Tibial nerve (tissue), 4 donors: ENCODE data around the gene LRRC27. TPM values are rescaled to one million over a fixed set of nuclear protein-coding genes. Genes with fewer than 3 reads are reported as not detected.

Experiments used
- DNase-seq, 2 donors: peaks; one replicate each; pipeline ENCODE4 v3.0.0-alpha.2; 2019; ENCODE audit warnings: low spot score in 2 of 2
- H3K27ac ChIP-seq, 4 donors: fragments of 200-600 bp; sonication (generic) in 3 of 4; one replicate each; pipeline ENCODE4 v1.5.1; 2017 to 2019; ENCODE audit warnings: mild to moderate bottlenecking in 1 of 4
- H3K27me3 ChIP-seq, 2 donors: fragments of 200-600 bp; sonication (generic) in 1 of 2; one replicate each; pipeline versions ENCODE4 v1.5.1 to v1.6.0; 2017 to 2019
- H3K36me3 ChIP-seq, 3 donors: fragments of 200-600 bp; sonication (generic); one replicate each; pipeline ENCODE4 v1.5.1; 2018 to 2019
- H3K4me1 ChIP-seq, 4 donors: fragments of 200-600 bp; sonication (generic) in 3 of 4; one replicate each; pipeline ENCODE4 v1.5.1; 2017 to 2019
- H3K4me3 ChIP-seq, 4 donors: fragments of 200-600 bp; sonication (generic) in 3 of 4; one replicate each; pipeline ENCODE4 v1.5.1; 2017 to 2019; ENCODE audit warnings: mild to moderate bottlenecking in 1 of 4, moderate library complexity in 1 of 4
- H3K9me3 ChIP-seq, 4 donors: fragments of 200-600 bp; sonication (generic) in 3 of 4; one replicate each; pipeline ENCODE4 v1.5.1; 2017 to 2019
- EP300 ChIP-seq, 2 donors: sonication (generic); formaldehyde crosslinking; IDR thresholded peaks; one replicate each; pipeline ENCODE4 v1.6.1; 2017; ENCODE audit warnings: antibody characterized with exemption in 2 of 2, mild to moderate bottlenecking in 1 of 2
- POLR2A ChIP-seq, 2 donors: fragments of 450-650 bp; IDR thresholded peaks; one replicate each; pipeline ENCODE4 v1.6.1; 2017; ENCODE audit warnings: antibody characterized with exemption in 2 of 2, mild to moderate bottlenecking in 2 of 2, moderate library complexity in 2 of 2
- WGBS, 2 donors: methylation state at CpG; one replicate each; pipeline ENCODE4 v1.1.5; 2018; 5-methylcytosine and 5-hydroxymethylcytosine counted together
- total RNA-seq, 4 donors: library from RNA; depleted of rRNA; stranded (reverse); fragments of >200 nt; gene quantifications; one replicate each; pipeline ENCODE4 v1.1.0, GENCODE V29; 2016
- TF ChIP-seq, protein P1 (sequence below), 5 experiments: fragments of 200-600 bp in 3 of 5; fragments of 450-650 bp in 2 of 5; sonication (generic) in 3 of 5; IDR thresholded peaks; one replicate each; pipeline ENCODE4 v1.5.1; 2016 to 2019; ENCODE audit warnings: antibody characterized with exemption in 5 of 5, mild to moderate bottlenecking in 3 of 5, moderate library complexity in 2 of 5

The LRRC27 gene
- total RNA-seq, 4 donors from 2014 or later: 10.1 to 21.6 (median 17.9) TPM

DNA sequence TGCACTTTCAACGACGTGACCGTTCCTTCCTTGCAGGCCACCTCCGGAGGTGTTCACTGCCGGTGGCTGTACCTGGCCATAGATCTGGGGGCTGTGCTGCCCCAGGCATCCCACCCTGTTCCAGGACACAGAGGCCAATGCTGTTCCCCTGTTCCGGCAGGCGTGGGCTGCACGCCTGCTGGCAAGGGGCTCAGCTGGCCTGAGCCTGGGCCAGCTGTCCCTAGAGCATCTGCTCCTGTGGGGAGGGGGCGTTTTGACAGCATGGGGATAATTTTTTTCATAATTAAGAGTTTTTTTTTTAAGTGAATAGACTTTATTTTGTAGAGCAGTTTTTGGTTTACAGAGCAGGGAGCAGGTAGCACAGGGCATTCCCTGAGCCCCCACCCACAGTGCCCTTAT, 93.8 kb downstream of the LRRC27 start:
- no peak for DNase-seq
- Histone ChIP-seq H3K4me1 (peaks cover 8 to 39% (median 28%) of the 10 kb centered on the region in 4 donors), H3K27me3 (no peaks in the 10 kb centered on the region), H3K4me3 (no peak overlapping the region), H3K36me3 (no peaks in the 10 kb centered on the region), H3K27ac (no peak overlapping the region), H3K9me3 (no peaks in the 10 kb centered on the region)
- TF ChIP-seq EP300 (IDR thresholded peaks at IDR 0.05) (no peak), POLR2A (IDR thresholded peaks at IDR 0.05) (no peak)
- TF ChIP-seq, protein P1, sequence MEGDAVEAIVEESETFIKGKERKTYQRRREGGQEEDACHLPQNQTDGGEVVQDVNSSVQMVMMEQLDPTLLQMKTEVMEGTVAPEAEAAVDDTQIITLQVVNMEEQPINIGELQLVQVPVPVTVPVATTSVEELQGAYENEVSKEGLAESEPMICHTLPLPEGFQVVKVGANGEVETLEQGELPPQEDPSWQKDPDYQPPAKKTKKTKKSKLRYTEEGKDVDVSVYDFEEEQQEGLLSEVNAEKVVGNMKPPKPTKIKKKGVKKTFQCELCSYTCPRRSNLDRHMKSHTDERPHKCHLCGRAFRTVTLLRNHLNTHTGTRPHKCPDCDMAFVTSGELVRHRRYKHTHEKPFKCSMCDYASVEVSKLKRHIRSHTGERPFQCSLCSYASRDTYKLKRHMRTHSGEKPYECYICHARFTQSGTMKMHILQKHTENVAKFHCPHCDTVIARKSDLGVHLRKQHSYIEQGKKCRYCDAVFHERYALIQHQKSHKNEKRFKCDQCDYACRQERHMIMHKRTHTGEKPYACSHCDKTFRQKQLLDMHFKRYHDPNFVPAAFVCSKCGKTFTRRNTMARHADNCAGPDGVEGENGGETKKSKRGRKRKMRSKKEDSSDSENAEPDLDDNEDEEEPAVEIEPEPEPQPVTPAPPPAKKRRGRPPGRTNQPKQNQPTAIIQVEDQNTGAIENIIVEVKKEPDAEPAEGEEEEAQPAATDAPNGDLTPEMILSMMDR (IDR thresholded peaks at IDR 0.05): no peak
- 93 to 94% methylated on average over 8 to 9 of the region's 9 CpGs for WGBS, 2 donors

DNA sequence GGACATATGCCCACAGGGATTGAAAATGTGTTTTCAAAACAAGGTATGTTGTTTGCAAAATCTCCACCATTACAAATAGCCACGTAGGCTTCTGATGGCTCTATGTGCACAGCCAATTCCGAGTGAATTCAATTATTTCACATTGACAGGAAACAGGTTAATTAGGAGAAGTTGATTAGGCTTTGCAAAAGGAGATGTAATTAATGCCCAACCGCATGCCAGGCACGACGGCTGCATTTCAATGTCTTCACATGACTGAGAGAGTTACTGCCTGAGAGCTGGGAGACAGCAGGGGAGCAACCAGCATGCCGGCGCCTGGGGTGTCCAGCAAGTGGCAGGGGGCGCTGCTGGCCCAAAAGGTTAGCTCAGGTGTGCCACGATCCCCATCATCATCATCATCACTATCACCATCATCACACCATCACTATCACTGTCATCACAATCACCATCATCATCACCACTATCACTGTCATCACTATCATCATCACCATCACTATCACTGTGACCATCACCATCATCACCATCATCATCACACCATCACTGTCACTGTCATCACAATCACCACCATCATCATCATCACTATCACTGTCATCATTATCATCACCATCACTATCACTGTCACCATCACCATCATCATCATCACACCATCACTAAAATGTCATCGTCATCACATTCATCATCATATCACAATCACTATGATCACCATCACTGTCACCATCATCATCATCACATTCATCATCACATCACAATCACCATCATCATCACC, 95.2 kb downstream of the LRRC27 start:
- 83 to 91% methylated on average over 10 of the region's 10 CpGs for WGBS, 2 donors
- Histone ChIP-seq H3K4me3 (no peak overlapping the region), H3K27ac (no peak overlapping the region), H3K4me1 (peaks cover 3 to 25% (median 14%) of the 10 kb centered on the region in 4 donors), H3K9me3 (no peaks in the 10 kb centered on the region), H3K36me3 (no peaks in the 10 kb centered on the region), H3K27me3 (no peaks in the 10 kb centered on the region)
- TF ChIP-seq, protein P1 (IDR thresholded peaks at IDR 0.05): no peak
- TF ChIP-seq POLR2A (IDR thresholded peaks at IDR 0.05): no peak
- TF ChIP-seq EP300 (IDR thresholded peaks at IDR 0.05): no peak
- DNase-seq: no peak

DNA sequence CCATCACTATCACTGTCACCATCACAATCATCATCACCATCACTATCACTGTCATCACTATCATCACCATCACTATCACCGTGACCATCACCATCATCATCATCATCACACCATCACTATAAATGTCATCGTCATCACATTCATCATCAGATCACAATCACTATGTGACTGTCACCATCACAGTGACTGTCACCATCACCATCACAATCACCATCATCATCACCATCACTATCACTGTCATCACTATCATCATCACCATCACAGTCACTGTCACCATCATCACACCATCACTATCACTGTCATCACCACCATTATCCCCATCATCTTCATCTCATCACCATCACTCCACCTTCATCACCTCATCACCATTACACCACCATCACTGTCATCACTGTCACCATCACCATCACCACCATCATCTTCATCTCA, 96.0 kb downstream of the LRRC27 start:
- Histone ChIP-seq H3K36me3 (no peaks in the 10 kb centered on the region), H3K4me1 (peaks cover 0 to 21% (median 8%) of the 10 kb centered on the region in 4 donors), H3K4me3 (no peak overlapping the region), H3K27me3 (no peaks in the 10 kb centered on the region), H3K9me3 (no peaks in the 10 kb centered on the region), H3K27ac (no peak overlapping the region)
- no peak for DNase-seq
- WGBS, 2 donors: 90 to 93% methylated on average over 2 of the region's 2 CpGs
- TF ChIP-seq POLR2A (IDR thresholded peaks at IDR 0.05): no peak
- TF ChIP-seq EP300 (IDR thresholded peaks at IDR 0.05): no peak
- TF ChIP-seq, protein P1 (IDR thresholded peaks at IDR 0.05): no peak

DNA sequence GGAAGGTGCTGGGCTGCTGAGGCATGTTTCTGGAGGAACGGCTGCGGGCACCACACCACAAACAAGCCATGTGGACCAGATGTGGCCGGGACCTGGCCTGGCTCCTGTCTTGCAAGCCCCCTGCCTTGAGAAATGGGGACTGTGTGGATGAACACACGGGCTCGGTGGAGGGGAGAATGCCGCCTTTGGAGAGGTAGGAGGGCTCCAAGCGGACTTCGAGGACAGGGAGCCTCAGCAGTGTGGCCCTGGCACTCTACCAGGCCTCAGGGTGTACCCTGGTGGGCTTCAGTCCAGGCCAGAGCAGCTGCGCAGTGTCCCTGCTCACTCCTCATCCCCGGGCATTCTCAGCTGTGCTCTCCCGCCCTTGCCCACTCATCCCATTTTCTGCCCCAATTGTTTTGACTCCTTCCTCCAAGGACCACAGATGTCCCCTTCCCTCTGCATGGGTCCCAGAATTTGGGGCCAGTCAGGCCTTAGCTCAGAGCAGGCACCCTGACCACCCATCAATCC, 96.5 kb downstream of the LRRC27 start:
- H3K27me3 ChIP-seq: no peaks in the 10 kb centered on the region
- WGBS, 2 donors: 95 to 97% methylated on average over 11 of the region's 11 CpGs
- TF ChIP-seq EP300 (IDR thresholded peaks at IDR 0.05) (no peak), POLR2A (IDR thresholded peaks at IDR 0.05) (no peak)
- TF ChIP-seq, protein P1 (IDR thresholded peaks at IDR 0.05): no peak
- no peaks in the 10 kb centered on the region for H3K9me3 ChIP-seq
- DNase-seq: no peak
- no peaks in the 10 kb centered on the region for H3K36me3 ChIP-seq
- H3K4me1 ChIP-seq: peaks cover 0 to 15% (median 5%) of the 10 kb centered on the region in 4 donors
- no peak overlapping the region for H3K4me3 ChIP-seq
- no peak overlapping the region for H3K27ac ChIP-seq

Other genes starting within 250 kb of the LRRC27 start
- gene DPYSL4, start 145.2 kb upstream of the LRRC27 start, total RNA-seq: 1 to 10 TPM in 2 of 4 donors, under 1 TPM in 2; 0.21 to 3.1 (median 1.4) TPM
- gene STK32C, start 24.2 kb upstream of the LRRC27 start, total RNA-seq: 10 to 100 TPM in 3 of 4 donors, 1 to 10 TPM in 1; 9.4 to 18.1 (median 16.2) TPM
- gene PWWP2B, start 65.0 kb downstream of the LRRC27 start, total RNA-seq: 10 to 100 TPM; 12.6 to 23.7 (median 15.1) TPM
- 100 to 1,000 TPM in 1 of 4 donors, 10 to 100 TPM in 3; 73.8 to 101 (median 86.2) TPM for gene INPP5A, start 205.6 kb downstream of the LRRC27 start, total RNA-seq